Caco-2 (cell line): ENCODE results near the gene FURIN. TPM values are rescaled to one million over a fixed set of nuclear protein-coding genes. Genes with fewer than 3 reads are reported as not detected.

ENCODE experiments used
- BruUV-seq: library from RNA; stranded (reverse); fragments of 400-500 nt; replicated peaks from 2 replicates; lab custom pipeline; 2021; lab: Mats Ljungman, UMichigan
- CTCF ChIA-PET: fragments of 300-600 bp; sonication (Branson Sonifier 250); formaldehyde crosslinking; loops from one replicate; lab custom pipeline; 2022; ENCODE audit warnings: antibody characterized with exemption; lab: Charles Lee
- POLR2A ChIA-PET: fragments of 300-600 bp; sonication (Branson Sonifier 250); formaldehyde crosslinking; loops from one replicate; lab custom pipeline; 2022; ENCODE audit warnings: antibody characterized with exemption; lab: Charles Lee
- DNase-seq, 2 experiments: peaks; one replicate each; pipeline versions ENCODE4 v3.0.0 to v3.0.0-alpha.2; 2020 to 2022
- H3K27me3 ChIP-seq: replicated peaks from 2 replicates; pipeline ENCODE4 v1.6.0; 2011; ENCODE audit warnings: low read length; ENCODE audit not compliant: control insufficient read depth, insufficient read depth
- H3K36me3 ChIP-seq: 2 replicates; pipeline ENCODE4 v1.5.1; 2011; ENCODE audit warnings: low read length; ENCODE audit not compliant: control insufficient read depth, insufficient read depth
- H3K4me1 ChIP-seq: fragments of 250-450 bp; sonication (Bioruptor Pico); 2 replicates; pipeline ENCODE4 v1.5.1; 2020; ENCODE audit warnings: mild to moderate bottlenecking
- H3K4me3 ChIP-seq: 2 replicates; pipeline ENCODE4 v1.5.1; 2011; ENCODE audit warnings: low read depth, mild to moderate bottlenecking, control low read depth, low read length
- H3K9me3 ChIP-seq: fragments of 250-450 bp; sonication (Bioruptor Pico); 2 replicates; pipeline ENCODE4 v1.5.1; 2020; ENCODE audit warnings: mild to moderate bottlenecking, moderate library complexity
- H3K27ac Mint-ChIP-seq: one replicate; pipeline ENCODE4 v1.8.0; 2022; ENCODE audit warnings: mixed read lengths; ENCODE audit not compliant: unreplicated experiment
- H3K27me3 Mint-ChIP-seq: one replicate; pipeline ENCODE4 v1.8.0; 2022; ENCODE audit warnings: mixed read lengths; ENCODE audit not compliant: insufficient read depth, unreplicated experiment
- H3K36me3 Mint-ChIP-seq: one replicate; pipeline ENCODE4 v1.8.0; 2022; ENCODE audit warnings: mild to moderate bottlenecking, mixed read lengths; ENCODE audit not compliant: insufficient read depth, unreplicated experiment
- H3K4me1 Mint-ChIP-seq: one replicate; pipeline ENCODE4 v1.8.0; 2022; ENCODE audit warnings: low read depth, mixed read lengths; ENCODE audit not compliant: unreplicated experiment
- H3K4me3 Mint-ChIP-seq: one replicate; pipeline ENCODE4 v1.8.0; 2022; ENCODE audit warnings: mild to moderate bottlenecking, moderate library complexity, mixed read lengths; ENCODE audit not compliant: unreplicated experiment
- H3K9me3 Mint-ChIP-seq: one replicate; pipeline ENCODE4 v1.8.0; 2022; ENCODE audit warnings: mixed read lengths; ENCODE audit not compliant: unreplicated experiment
- CTCF ChIP-seq, 2 experiments: fragments of 200-600 bp in 1 of 2; IDR thresholded peaks; 1 replicate in 1 of 2; 2 replicates in 1 of 2; pipeline versions ENCODE4 v1.5.1 to v1.8.0; 2011 to 2022; ENCODE audit warnings: antibody characterized with exemption in 1 of 2, control low read depth in 1 of 2, inconsistent platforms in 1 of 2, low read depth in 1 of 2, low read length in 1 of 2, mild to moderate bottlenecking in 1 of 2, moderate library complexity in 1 of 2; ENCODE audit not compliant: insufficient read depth in 1 of 2, severe bottlenecking in 1 of 2, unreplicated experiment in 1 of 2
- intact Hi-C: fragments of 100-400 bp; cut with micrococcal nuclease; formaldehyde crosslinking; loops from one replicate; pipeline ENCODE4 v1.10.0; 2022; ENCODE audit not compliant: unreplicated experiment
- total RNA-seq: library from RNA; stranded (reverse); gene quantifications from 2 replicates; pipeline ENCODE4 v1.2.3, GENCODE V29; 2022

FURIN gene
- total RNA-seq, 1 experiment from 2014 or later, result 43.0 TPM

- TSS peak; percentile 65 for BruUV-seq
- Mint-ChIP-seq H3K27me3 (peaks cover 2% of the 10 kb centered on the region), H3K27ac (peak overlapping the region; percentile 67), H3K4me1 (no peaks in the 10 kb centered on the region), H3K9me3 (no peaks in the 10 kb centered on the region), H3K36me3 (peaks cover 11% of the 10 kb centered on the region), H3K4me3 (peak overlapping the region; percentile 89)
- Histone ChIP-seq H3K9me3 (no peaks in the 10 kb centered on the region), H3K4me1 (0 out of 2 replicates have a peak, but pooled peaks cover 7% of the 10 kb centered on the region), H3K27me3 (no peaks in the 10 kb centered on the region), H3K4me3 (peak overlapping the region; percentile 51), H3K36me3 (no peaks in the 10 kb centered on the region)
- ChIA-PET CTCF (interaction anchor here (0.6 to 6.0 kb wide), 4 partner anchors 31 to 132 kb away, joined by 3 to 53 read pairs (median 14); partner anchors contain the start of genes HDDC3 and UNC45A), POLR2A (interaction anchor here (0.5 to 0.6 kb wide), 2 partner anchors 111 to 121 kb away, joined by 3 to 5 read pairs; no protein-coding TSS in a partner anchor)
- no peak for DNase-seq
- intact Hi-C loops, result loop anchor here (1.0 to 5.0 kb wide), 2 partner anchors 33 to 371 kb away; no protein-coding TSS in a partner anchor
- no peak for TF ChIP-seq CTCF (IDR thresholded peaks at IDR 0.05; ENCODE audit: insufficient read depth in 1 of 2, low read depth in 1 of 2, low read length in 1 of 2, severe bottlenecking in 1 of 2, unreplicated experiment in 1 of 2)
Observed at GRCh38 chr15:90901175-90902039, 33.0 kb downstream of the FURIN start.

GRCh38 chr15:90902040-90902839 is 33.9 kb downstream of the FURIN start:
- peaks cover 11% of the 10 kb centered on the region for H3K36me3 Mint-ChIP-seq
- peak overlapping the region; percentile 51 for H3K4me3 ChIP-seq
- peak; percentile 67 to 89 for TF ChIP-seq CTCF (IDR thresholded peaks at IDR 0.05; ENCODE audit: insufficient read depth in 1 of 2, low read depth in 1 of 2, low read length in 1 of 2, severe bottlenecking in 1 of 2, unreplicated experiment in 1 of 2)
- intact Hi-C loops, result loop anchor here (1.0 to 5.0 kb wide), 2 partner anchors 32 to 370 kb away; no protein-coding TSS in a partner anchor
- no TSS peak for BruUV-seq
- H3K27me3 ChIP-seq, result no peaks in the 10 kb centered on the region
- POLR2A ChIA-PET, result interaction anchor here (0.5 to 1.7 kb wide), 8 partner anchors 27 to 1735 kb away, joined by 3 to 7 read pairs (median 5); partner anchors contain the start of genes BLM, HDDC3, RCCD1 and UNC45A
- H3K4me1 ChIP-seq, result 0 out of 2 replicates have a peak, but pooled peaks cover 7% of the 10 kb centered on the region
- H3K9me3 ChIP-seq, result no peaks in the 10 kb centered on the region
- peak overlapping the region; percentile 89 for H3K4me3 Mint-ChIP-seq
- peaks cover 2% of the 10 kb centered on the region for H3K27me3 Mint-ChIP-seq
- DNase-seq, result peak; percentile 74 to 83
- CTCF ChIA-PET, result interaction anchor here (0.5 to 6.0 kb wide), 10 partner anchors 27 to 609 kb away, joined by 3 to 53 read pairs (median 5); partner anchors contain the start of genes HDDC3 and UNC45A
- peak overlapping the region; percentile 67 for H3K27ac Mint-ChIP-seq
- H3K9me3 Mint-ChIP-seq, result no peaks in the 10 kb centered on the region
- no peaks in the 10 kb centered on the region for H3K4me1 Mint-ChIP-seq
- H3K36me3 ChIP-seq, result no peaks in the 10 kb centered on the region
